NCI-H146 (cell line): ENCODE results near the gene ZFHX3.
"Not testable (repeated sequence)": the region's sequence is repeated elsewhere in the genome, so short reads cannot be mapped to it uniquely, and the experiment has no call there.

Experiments used
- DNase-seq: peaks from one replicate; lab custom pipeline; 2025; lab: John Stamatoyannopoulos, UW

Gene ZFHX3

GRCh38 chr16:72996291-72997062 is 51.5 kb downstream of the ZFHX3 start:
- DNase-seq, result no peak

GRCh38 chr16:72995882-72996270 is 52.1 kb downstream of the ZFHX3 start:
- not testable (repeated sequence) for DNase-seq

GRCh38 chr16:72995151-72995881 is 52.6 kb downstream of the ZFHX3 start:
- DNase-seq, result no peak

GRCh38 chr16:72992142-72992601 is 55.8 kb downstream of the ZFHX3 start:
- no peak for DNase-seq

- DNase-seq, result no peak
These were observed 56.3 kb downstream of the ZFHX3 start for GRCh38 chr16:72991644-72992043.

- DNase-seq, result no peak
These were observed 56.7 kb downstream of the ZFHX3 start for GRCh38 chr16:72991211-72991610.

GRCh38 chr16:72990571-72990970 is 57.4 kb downstream of the ZFHX3 start:
- DNase-seq, result no peak

GRCh38 chr16:72989579-72990551 is 58.1 kb downstream of the ZFHX3 start:
- DNase-seq, result no peak

- DNase-seq, result not testable (repeated sequence)
These were observed 58.7 kb downstream of the ZFHX3 start for GRCh38 chr16:72989203-72989578.

- DNase-seq, result no peak
These were observed 59.4 kb downstream of the ZFHX3 start for GRCh38 chr16:72988569-72988968.

- DNase-seq, result peak; percentile 67
These were observed 60.4 kb downstream of the ZFHX3 start for GRCh38 chr16:72987480-72987901.

GRCh38 chr16:72985995-72986394 is 61.9 kb downstream of the ZFHX3 start:
- DNase-seq, result no peak

GRCh38 chr16:72985148-72985941 is 62.6 kb downstream of the ZFHX3 start:
- DNase-seq, result peak; percentile 19

GRCh38 chr16:72983728-72984350 is 64.1 kb downstream of the ZFHX3 start:
- no peak for DNase-seq

GRCh38 chr16:72983241-72983640 is 64.7 kb downstream of the ZFHX3 start:
- DNase-seq, result no peak

GRCh38 chr16:72979974-72980373 is 68.0 kb downstream of the ZFHX3 start:
- no peak for DNase-seq

GRCh38 chr16:72978212-72978611 is 69.7 kb downstream of the ZFHX3 start:
- DNase-seq, result no peak

GRCh38 chr16:72977127-72977526 is 70.8 kb downstream of the ZFHX3 start:
- DNase-seq, result no peak

GRCh38 chr16:72976438-72977064 is 71.4 kb downstream of the ZFHX3 start:
- no peak for DNase-seq

- DNase-seq, result no peak
These were observed 72.0 kb downstream of the ZFHX3 start for GRCh38 chr16:72975809-72976437.
